Osteocyte (in vitro differentiated cells): ENCODE results near the gene SMKR1. TPM values are rescaled to one million over a fixed set of nuclear protein-coding genes. Genes with fewer than 3 reads are reported as not detected.
"Not testable (repeated sequence)": the region's sequence is repeated elsewhere in the genome, so short reads cannot be mapped to it uniquely, and the experiment has no call there.

Experiments
- DNase-seq: peaks from one replicate; pipeline ENCODE4 v3.0.0; 2021; ENCODE audit warnings: mixed read lengths; ENCODE audit not compliant: unreplicated experiment; ENCODE audit errors: extremely low spot score
- H3K27ac Mint-ChIP-seq: one replicate; pipeline ENCODE4 v1.8.0; 2021; ENCODE audit warnings: mild to moderate bottlenecking, mixed read lengths; ENCODE audit not compliant: unreplicated experiment
- H3K27me3 Mint-ChIP-seq: one replicate; pipeline ENCODE4 v1.8.0; 2021; ENCODE audit warnings: mixed read lengths; ENCODE audit not compliant: unreplicated experiment
- H3K36me3 Mint-ChIP-seq: one replicate; pipeline ENCODE4 v1.8.0; 2021; ENCODE audit warnings: mixed read lengths; ENCODE audit not compliant: unreplicated experiment
- H3K4me1 Mint-ChIP-seq: one replicate; pipeline ENCODE4 v1.8.0; 2021; ENCODE audit warnings: mixed read lengths; ENCODE audit not compliant: unreplicated experiment
- H3K4me3 Mint-ChIP-seq: one replicate; pipeline ENCODE4 v1.8.0; 2021; ENCODE audit warnings: mild to moderate bottlenecking, moderate library complexity, mixed read lengths; ENCODE audit not compliant: unreplicated experiment
- H3K9me3 Mint-ChIP-seq: one replicate; pipeline ENCODE4 v1.8.0; 2021; ENCODE audit warnings: mixed read lengths; ENCODE audit not compliant: unreplicated experiment
- total RNA-seq: library from RNA; stranded (reverse); gene quantifications from 2 replicates; pipeline ENCODE4 v1.2.1, GENCODE V29; 2021
- TF ChIP-seq, protein P1 (sequence below): fragments of 200-600 bp; sonication (generic); IDR thresholded peaks from 2 replicates; pipeline ENCODE4 v1.5.0; 2021; ENCODE audit warnings: antibody characterized with exemption, mild to moderate bottlenecking, moderate library complexity

Gene SMKR1
- total RNA-seq, 1 donor from 2014 or later: not detected

DNA sequence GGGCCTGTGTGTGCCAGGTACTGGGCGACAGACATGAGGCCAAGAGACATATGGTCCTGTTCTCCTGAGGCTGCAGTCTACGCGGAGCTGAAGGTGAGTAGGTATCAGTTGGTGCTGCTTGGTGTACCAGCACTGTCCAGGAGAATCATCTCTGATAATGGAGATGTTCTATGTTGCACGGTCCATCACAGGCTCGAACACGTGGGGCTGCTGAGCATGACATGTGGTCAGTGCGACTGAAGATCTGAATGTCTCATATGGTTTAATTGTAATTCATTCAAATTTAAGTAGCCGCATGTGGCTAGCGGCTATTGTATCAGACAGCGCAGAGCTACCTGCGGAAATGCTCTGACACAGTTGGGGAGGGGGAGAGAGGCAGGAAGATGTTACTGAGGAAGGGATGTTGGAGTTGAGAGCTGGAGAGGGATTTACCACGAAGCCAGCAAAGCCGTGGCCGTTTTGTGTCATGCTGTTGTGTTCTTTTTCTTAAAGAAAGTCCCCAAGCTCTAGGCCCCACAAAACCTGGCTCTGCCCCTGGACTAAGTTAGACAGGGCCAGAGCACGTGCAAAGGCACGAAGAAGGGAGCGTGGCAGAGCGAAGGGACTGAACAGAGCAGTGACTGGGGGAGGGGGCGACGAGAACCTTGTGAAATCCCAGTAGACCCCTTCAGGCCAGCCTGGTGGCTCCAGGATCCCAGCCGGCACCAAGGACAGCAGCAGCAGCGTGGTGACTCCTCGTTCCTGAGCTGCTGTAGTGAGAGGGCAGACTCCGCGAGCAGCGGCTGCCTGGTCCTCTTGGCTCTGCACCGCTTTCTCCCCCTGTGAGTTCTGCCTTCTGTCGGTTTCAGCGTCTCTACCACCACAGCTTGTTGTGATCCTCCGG lies 20.0 kb downstream of the SMKR1 start:
- no peak for DNase-seq
- no peak overlapping the region for H3K4me3 Mint-ChIP-seq
- peaks cover 3% of the 10 kb centered on the region for H3K4me1 Mint-ChIP-seq
- TF ChIP-seq, protein P1, sequence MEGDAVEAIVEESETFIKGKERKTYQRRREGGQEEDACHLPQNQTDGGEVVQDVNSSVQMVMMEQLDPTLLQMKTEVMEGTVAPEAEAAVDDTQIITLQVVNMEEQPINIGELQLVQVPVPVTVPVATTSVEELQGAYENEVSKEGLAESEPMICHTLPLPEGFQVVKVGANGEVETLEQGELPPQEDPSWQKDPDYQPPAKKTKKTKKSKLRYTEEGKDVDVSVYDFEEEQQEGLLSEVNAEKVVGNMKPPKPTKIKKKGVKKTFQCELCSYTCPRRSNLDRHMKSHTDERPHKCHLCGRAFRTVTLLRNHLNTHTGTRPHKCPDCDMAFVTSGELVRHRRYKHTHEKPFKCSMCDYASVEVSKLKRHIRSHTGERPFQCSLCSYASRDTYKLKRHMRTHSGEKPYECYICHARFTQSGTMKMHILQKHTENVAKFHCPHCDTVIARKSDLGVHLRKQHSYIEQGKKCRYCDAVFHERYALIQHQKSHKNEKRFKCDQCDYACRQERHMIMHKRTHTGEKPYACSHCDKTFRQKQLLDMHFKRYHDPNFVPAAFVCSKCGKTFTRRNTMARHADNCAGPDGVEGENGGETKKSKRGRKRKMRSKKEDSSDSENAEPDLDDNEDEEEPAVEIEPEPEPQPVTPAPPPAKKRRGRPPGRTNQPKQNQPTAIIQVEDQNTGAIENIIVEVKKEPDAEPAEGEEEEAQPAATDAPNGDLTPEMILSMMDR: no peak
- H3K27ac Mint-ChIP-seq: no peak overlapping the region
- H3K36me3 Mint-ChIP-seq: no peaks in the 10 kb centered on the region
- H3K9me3 Mint-ChIP-seq: no peaks in the 10 kb centered on the region
- peaks cover 27% of the 10 kb centered on the region for H3K27me3 Mint-ChIP-seq

GRCh38 chr7:129522971-129523340 lies 20.6 kb downstream of the SMKR1 start:
- Mint-ChIP-seq H3K9me3 (no peaks in the 10 kb centered on the region), H3K36me3 (no peaks in the 10 kb centered on the region), H3K27me3 (peaks cover 25% of the 10 kb centered on the region), H3K4me3 (no peak overlapping the region), H3K27ac (no peak overlapping the region), H3K4me1 (peaks cover 3% of the 10 kb centered on the region)
- no peak for DNase-seq
- TF ChIP-seq, protein P1: no peak

DNA sequence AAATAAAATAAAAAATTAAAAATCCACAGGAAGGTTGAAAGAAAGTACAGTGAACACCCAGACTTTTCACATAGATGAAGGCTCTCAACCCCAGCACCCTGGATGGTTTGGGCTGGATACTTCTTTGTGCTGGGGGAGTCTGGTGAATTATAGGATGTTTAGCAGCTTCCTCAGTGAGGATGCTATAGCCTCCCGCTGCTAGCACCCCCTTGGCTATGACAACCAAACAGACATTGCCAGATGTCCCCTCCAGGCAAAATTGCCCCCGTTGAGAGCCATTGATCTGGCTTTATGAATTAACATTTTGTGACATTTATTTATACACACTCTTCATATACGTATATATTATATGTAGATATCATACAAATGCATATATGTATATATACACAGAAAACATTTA lies 21.6 kb downstream of the SMKR1 start:
- peaks cover 3% of the 10 kb centered on the region for H3K4me1 Mint-ChIP-seq

GRCh38 chr7:129524405-129524804 lies 22.1 kb downstream of the SMKR1 start:
- not testable (repeated sequence) for DNase-seq, H3K36me3 Mint-ChIP-seq, H3K9me3 Mint-ChIP-seq, H3K4me1 Mint-ChIP-seq, H3K4me3 Mint-ChIP-seq, H3K27ac Mint-ChIP-seq
- peaks cover 26% of the 10 kb centered on the region for H3K27me3 Mint-ChIP-seq

More for the DNA sequence above, 21.6 kb downstream of the SMKR1 start:
- DNase-seq: no peak
- Mint-ChIP-seq H3K36me3 (no peaks in the 10 kb centered on the region), H3K4me3 (no peak overlapping the region), H3K27ac (no peak overlapping the region), H3K27me3 (peaks cover 26% of the 10 kb centered on the region), H3K9me3 (no peaks in the 10 kb centered on the region)
- TF ChIP-seq, protein P1: no peak

DNA sequence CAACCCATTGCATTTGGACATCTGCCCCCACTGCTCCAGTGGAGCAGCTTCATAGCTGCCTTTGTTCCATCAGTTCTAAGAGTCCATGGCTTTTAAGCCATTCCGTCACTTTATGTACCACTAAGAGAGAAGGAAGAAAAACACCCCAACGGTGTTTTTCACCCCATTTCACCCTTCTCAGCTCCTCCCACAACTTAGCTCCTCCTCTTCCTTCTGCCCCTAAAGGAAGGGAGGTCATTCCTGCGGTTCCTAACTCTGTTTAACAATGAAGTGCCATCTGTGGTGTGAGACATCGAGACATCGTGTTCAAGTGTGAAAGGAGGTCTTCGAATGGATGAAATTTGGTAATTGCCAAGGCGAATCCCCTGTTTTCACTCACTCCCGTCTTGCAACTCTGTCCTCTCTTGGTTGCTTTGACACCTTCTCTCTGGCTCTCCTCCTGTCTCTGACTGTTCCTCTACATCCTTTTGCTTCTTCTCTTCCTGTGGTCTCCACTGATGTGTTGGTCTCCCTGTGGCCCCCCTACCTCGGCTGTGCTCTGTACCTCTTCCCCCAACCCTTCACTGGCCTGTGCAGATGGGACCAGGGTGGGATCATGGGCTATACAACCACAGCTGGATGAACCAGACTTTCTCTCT lies 23.0 kb downstream of the SMKR1 start:
- TF ChIP-seq, protein P1: no peak
- Mint-ChIP-seq H3K4me1 (peaks cover 3% of the 10 kb centered on the region), H3K27ac (no peak overlapping the region), H3K36me3 (no peaks in the 10 kb centered on the region), H3K9me3 (no peaks in the 10 kb centered on the region), H3K27me3 (peaks cover 19% of the 10 kb centered on the region), H3K4me3 (no peak overlapping the region)
- no peak for DNase-seq
